Neuronal stem cell (in vitro differentiated cells): Measurements from ENCODE around the gene PDE3B.

Experiments used
- DNase-seq: peaks from one replicate; pipeline ENCODE4 v3.0.0-alpha.2; 2013; ENCODE audit warnings: low spot score
- H2AFZ ChIP-seq: one replicate; pipeline ENCODE4 v1.6.1; 2013; ENCODE audit warnings: mild to moderate bottlenecking, low read length, inconsistent platforms
- H2AK5ac ChIP-seq: 2 replicates; pipeline ENCODE4 v1.6.1; 2013; ENCODE audit warnings: low read depth, mild to moderate bottlenecking, inconsistent platforms, low read length, moderate library complexity, mixed read lengths
- H2BK120ac ChIP-seq: 2 replicates; pipeline ENCODE4 v1.6.1; 2013; ENCODE audit warnings: low read depth, mild to moderate bottlenecking, inconsistent platforms, low read length, moderate library complexity, mixed read lengths
- H2BK12ac ChIP-seq: one replicate; pipeline ENCODE4 v1.6.1; 2013; ENCODE audit warnings: low read length, inconsistent platforms
- H2BK15ac ChIP-seq: 2 replicates; pipeline ENCODE4 v1.6.1; 2013; ENCODE audit warnings: mild to moderate bottlenecking, low read length, inconsistent platforms, mixed read lengths
- H2BK5ac ChIP-seq: one replicate; pipeline ENCODE4 v1.6.1; 2013; ENCODE audit warnings: inconsistent platforms, mild to moderate bottlenecking, low read length, moderate library complexity
- H3K14ac ChIP-seq: one replicate; pipeline ENCODE4 v1.6.1; 2013; ENCODE audit warnings: low read length, inconsistent platforms
- H3K18ac ChIP-seq: 2 replicates; pipeline ENCODE4 v1.6.1; 2013; ENCODE audit warnings: low read length, inconsistent platforms
- H3K23ac ChIP-seq: 2 replicates; pipeline ENCODE4 v1.6.1; 2013; ENCODE audit warnings: low read depth, mild to moderate bottlenecking, mixed read lengths, low read length, inconsistent platforms; ENCODE audit not compliant: poor library complexity
- H3K27ac ChIP-seq: replicated peaks from 3 replicates; pipeline ENCODE4 v1.5.1; 2013; ENCODE audit warnings: low read length, inconsistent platforms
- H3K27me3 ChIP-seq, 3 experiments: 2 replicates each; pipeline ENCODE4 v1.6.1; 2013; ENCODE audit warnings: low read length in 3 of 3, mild to moderate bottlenecking in 2 of 3, inconsistent platforms in 1 of 3, low read depth in 1 of 3, mixed read lengths in 1 of 3, moderate library complexity in 1 of 3; ENCODE audit not compliant: control insufficient read depth in 3 of 3, insufficient read depth in 3 of 3
- H3K36me3 ChIP-seq, 2 donors: replicated peaks in 1 of 2; 2 replicates each; pipeline ENCODE4 v1.6.1; 2013; ENCODE audit warnings: low read length in 2 of 2; ENCODE audit not compliant: control insufficient read depth in 2 of 2, insufficient read depth in 2 of 2
- H3K4ac ChIP-seq: 2 replicates; pipeline ENCODE4 v1.6.1; 2013; ENCODE audit warnings: inconsistent platforms, mild to moderate bottlenecking, low read length, moderate library complexity
- H3K4me1 ChIP-seq, 2 donors: 1 replicate in 1 of 2; 2 replicates in 1 of 2; pipeline ENCODE4 v1.6.1; 2013; ENCODE audit warnings: low read length in 2 of 2, low read depth in 1 of 2; ENCODE audit not compliant: control insufficient read depth in 2 of 2, insufficient read depth in 1 of 2
- H3K4me2 ChIP-seq: one replicate; pipeline ENCODE4 v1.6.1; 2013; ENCODE audit warnings: mild to moderate bottlenecking, low read length, inconsistent platforms; ENCODE audit not compliant: insufficient read depth, poor library complexity, severe bottlenecking
- H3K4me3 ChIP-seq, 2 donors: 2 replicates each; pipeline ENCODE4 v1.5.1; 2013; ENCODE audit warnings: low read length in 2 of 2, mild to moderate bottlenecking in 2 of 2, inconsistent platforms in 1 of 2, moderate library complexity in 1 of 2
- H3K79me1 ChIP-seq: one replicate; pipeline ENCODE4 v1.6.1; 2013; ENCODE audit warnings: low read depth, mild to moderate bottlenecking, inconsistent platforms, low read length, moderate library complexity
- H3K9ac ChIP-seq: one replicate; pipeline ENCODE4 v1.6.1; 2013; ENCODE audit warnings: mild to moderate bottlenecking, low read depth, low read length, inconsistent platforms; ENCODE audit not compliant: poor library complexity
- H3K9me3 ChIP-seq, 2 donors: replicated peaks in 1 of 2; 2 replicates each; pipeline versions ENCODE3 to v1.6.1; 2013; ENCODE audit warnings: low read length in 2 of 2, mild to moderate bottlenecking in 2 of 2, inconsistent platforms in 1 of 2, low read depth in 1 of 2, mixed read lengths in 1 of 2, moderate library complexity in 1 of 2; ENCODE audit not compliant: control insufficient read depth in 2 of 2, insufficient read depth in 1 of 2
- H4K8ac ChIP-seq: one replicate; pipeline ENCODE4 v1.6.1; 2013; ENCODE audit warnings: low read depth, mild to moderate bottlenecking, inconsistent platforms, low read length, moderate library complexity
- H4K91ac ChIP-seq: one replicate; pipeline ENCODE4 v1.6.1; 2013; ENCODE audit warnings: low read length, low read depth, mild to moderate bottlenecking, inconsistent platforms; ENCODE audit not compliant: poor library complexity
- WGBS, 2 donors: extraction: QIAGEN DNeasy Blood & Tissue Kit; methylation state at CpG; one replicate each; pipeline ENCODE4 v1.1.7; 2013; ENCODE audit warnings: missing lambda C conversion rate in 2 of 2, mixed read lengths in 1 of 2; ENCODE audit not compliant: insufficient read length in 2 of 2, insufficient replicate concordance in 1 of 2; ENCODE audit errors: extremely low coverage in 2 of 2; 5-methylcytosine and 5-hydroxymethylcytosine counted together

The PDE3B gene

DNA sequence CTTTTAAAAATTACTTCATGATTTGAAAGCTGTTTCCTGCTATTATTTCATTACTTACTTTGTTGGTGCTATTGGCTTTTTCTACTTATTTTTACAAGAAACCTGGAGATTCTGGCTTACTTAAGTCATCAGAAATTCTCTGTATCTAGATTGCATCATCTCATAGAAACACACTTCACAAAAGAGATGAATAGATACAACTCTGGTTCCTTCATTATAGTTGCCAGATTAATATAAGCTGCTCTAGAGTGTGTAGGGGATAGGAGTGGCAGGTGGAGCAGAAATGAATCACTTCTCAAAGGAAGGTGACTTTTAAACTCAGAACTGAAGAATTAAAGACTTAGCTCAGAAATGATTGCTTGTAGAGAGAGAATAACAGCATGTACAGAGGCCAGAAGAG is 228.4 kb downstream of the PDE3B start:
- Histone ChIP-seq H4K91ac (no peak overlapping the region), H3K14ac (no peak overlapping the region), H3K4me1 (no peaks in the 10 kb centered on the region), H2AK5ac (no peak overlapping the region), H2AFZ (no peak overlapping the region), H2BK5ac (no peak overlapping the region), H4K8ac (no peak overlapping the region), H3K4me3 (no peak overlapping the region), H3K9ac (no peak overlapping the region), H3K4ac (no peak overlapping the region), H3K18ac (no peak overlapping the region), H3K4me2 (no peak overlapping the region), H3K23ac (no peak overlapping the region), H2BK120ac (no peak overlapping the region), H3K27ac (no peak overlapping the region), H2BK12ac (no peak overlapping the region), H3K36me3 (peaks cover 1 to 61% of the 10 kb centered on the region in 2 donors), H3K9me3 (no peaks in the 10 kb centered on the region), H3K79me1 (no peaks in the 10 kb centered on the region), H2BK15ac (no peak overlapping the region), H3K27me3 (no peaks in the 10 kb centered on the region)
- DNase-seq = no peak

DNA sequence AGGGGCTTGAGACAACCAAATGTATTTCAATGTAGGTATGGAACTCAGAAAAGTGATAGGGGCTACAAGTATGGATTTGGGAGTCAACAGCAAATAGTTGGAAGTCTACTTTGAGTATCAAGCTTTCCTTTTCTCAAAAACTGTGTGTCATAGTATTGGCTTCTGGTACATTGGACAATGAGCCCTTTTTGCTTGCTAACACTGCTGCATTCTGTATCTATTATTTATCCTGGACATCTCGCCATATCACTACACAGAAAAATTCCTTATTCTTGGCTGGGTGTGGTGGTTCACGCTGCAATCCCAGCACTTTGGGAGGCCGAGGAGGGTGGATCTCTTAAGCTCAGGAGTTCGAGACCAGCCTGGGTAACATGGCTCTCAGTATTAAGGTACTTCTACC is 230.0 kb downstream of the PDE3B start:
- Histone ChIP-seq H3K4me3 (no peak overlapping the region), H2BK120ac (no peak overlapping the region), H2BK5ac (no peak overlapping the region), H4K91ac (no peak overlapping the region), H3K27me3 (no peaks in the 10 kb centered on the region), H3K4me2 (no peak overlapping the region), H3K79me1 (no peaks in the 10 kb centered on the region), H4K8ac (no peak overlapping the region), H3K9me3 (no peaks in the 10 kb centered on the region), H2BK12ac (no peak overlapping the region), H3K23ac (no peak overlapping the region), H3K4ac (no peak overlapping the region), H3K27ac (no peak overlapping the region), H3K36me3 (peaks cover 3 to 61% of the 10 kb centered on the region in 2 donors), H3K9ac (no peak overlapping the region), H2BK15ac (no peak overlapping the region), H2AFZ (no peak overlapping the region), H2AK5ac (no peak overlapping the region), H3K4me1 (no peaks in the 10 kb centered on the region), H3K18ac (no peak overlapping the region), H3K14ac (no peak overlapping the region)
- no peak for DNase-seq
- WGBS, 2 donors = no CpG with 5 or more reads among the region's 4 CpGs

GRCh38 chr11:14875163-14875562 is 231.6 kb downstream of the PDE3B start:
- Histone ChIP-seq H3K4me3 (no peak overlapping the region), H4K8ac (no peak overlapping the region), H2BK120ac (no peak overlapping the region), H2AK5ac (no peak overlapping the region), H3K4ac (no peak overlapping the region), H3K18ac (no peak overlapping the region), H3K4me2 (no peak overlapping the region), H2AFZ (no peak overlapping the region), H3K36me3 (peaks cover 2 to 57% of the 10 kb centered on the region in 2 donors), H3K9me3 (no peaks in the 10 kb centered on the region), H2BK12ac (no peak overlapping the region), H2BK15ac (no peak overlapping the region), H3K27ac (no peak overlapping the region), H3K9ac (no peak overlapping the region), H3K4me1 (no peaks in the 10 kb centered on the region), H4K91ac (no peak overlapping the region), H3K79me1 (no peaks in the 10 kb centered on the region), H2BK5ac (no peak overlapping the region), H3K23ac (no peak overlapping the region), H3K27me3 (no peaks in the 10 kb centered on the region), H3K14ac (no peak overlapping the region)
- 100% methylated on average over 1 of the region's 5 CpGs; no CpG with 5 or more reads in 1 of the 2 donors for WGBS, 2 donors
- no peak for DNase-seq

DNA sequence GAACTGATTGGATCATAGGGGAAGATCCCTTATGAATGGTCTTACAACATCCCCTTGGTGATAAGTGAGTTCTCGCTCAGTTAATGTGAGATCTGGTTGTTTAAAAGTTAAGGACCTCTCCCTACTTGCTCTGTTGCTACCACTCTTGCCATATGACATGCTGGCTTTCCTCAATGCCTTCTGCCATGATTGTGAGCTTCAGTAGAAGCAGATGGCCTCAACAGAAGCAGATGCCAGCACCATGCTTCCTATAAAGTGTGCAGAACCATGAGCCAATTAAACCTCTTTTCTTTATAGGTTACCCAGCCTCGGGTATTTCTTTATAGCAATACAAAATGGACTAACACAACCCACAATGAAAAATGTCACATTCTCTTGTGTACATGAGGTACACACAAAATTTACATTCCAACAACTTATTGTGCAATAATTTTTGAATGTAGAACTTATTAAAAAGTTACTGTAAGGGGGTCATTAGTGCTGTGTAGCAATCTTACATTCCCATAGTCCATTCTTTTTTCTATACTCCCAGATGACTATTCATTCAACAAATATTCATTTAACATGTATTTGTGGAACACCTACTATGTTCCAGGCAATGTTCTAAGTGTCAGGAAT is 238.1 kb downstream of the PDE3B start:
- Histone ChIP-seq H2BK120ac (no peak overlapping the region), H2AFZ (no peak overlapping the region), H3K4ac (no peak overlapping the region), H4K91ac (no peak overlapping the region), H3K27ac (no peak overlapping the region), H2AK5ac (no peak overlapping the region), H3K27me3 (no peaks in the 10 kb centered on the region), H3K9ac (no peak overlapping the region), H3K14ac (no peak overlapping the region), H2BK15ac (no peak overlapping the region), H3K36me3 (peaks cover 5 to 41% of the 10 kb centered on the region in 2 donors), H2BK5ac (no peak overlapping the region), H3K4me1 (no peaks in the 10 kb centered on the region), H2BK12ac (no peak overlapping the region), H3K79me1 (no peaks in the 10 kb centered on the region), H3K4me2 (no peak overlapping the region), H3K23ac (no peak overlapping the region), H3K18ac (no peak overlapping the region), H4K8ac (no peak overlapping the region), H3K9me3 (no peaks in the 10 kb centered on the region), H3K4me3 (no peak overlapping the region)
- no peak for DNase-seq
- no CpG with 5 or more reads among the region's 2 CpGs for WGBS, 2 donors
